Stimulated activated CD8-positive, alpha-beta memory T cell treated with anti-CD3 and anti-CD28 coated beads, Interleukin-12 subunit alpha, Interleukin-12 subunit beta, amount 100 ng/mL, for 24 hours (primary cell): Measurements from ENCODE around the gene APOB.

Source experiments
- DNase-seq: peaks from one replicate; pipeline ENCODE4 v3.0.0-alpha.2; 2020; ENCODE audit errors: extremely low read depth

APOB gene

GRCh38 chr2:21005700-21006422, 38.0 kb downstream of the APOB start:
- no peak for DNase-seq

GRCh38 chr2:21005111-21005699, 38.7 kb downstream of the APOB start:
- DNase-seq, result no peak

GRCh38 chr2:21004181-21004572, 39.7 kb downstream of the APOB start:
- no peak for DNase-seq

DNA sequence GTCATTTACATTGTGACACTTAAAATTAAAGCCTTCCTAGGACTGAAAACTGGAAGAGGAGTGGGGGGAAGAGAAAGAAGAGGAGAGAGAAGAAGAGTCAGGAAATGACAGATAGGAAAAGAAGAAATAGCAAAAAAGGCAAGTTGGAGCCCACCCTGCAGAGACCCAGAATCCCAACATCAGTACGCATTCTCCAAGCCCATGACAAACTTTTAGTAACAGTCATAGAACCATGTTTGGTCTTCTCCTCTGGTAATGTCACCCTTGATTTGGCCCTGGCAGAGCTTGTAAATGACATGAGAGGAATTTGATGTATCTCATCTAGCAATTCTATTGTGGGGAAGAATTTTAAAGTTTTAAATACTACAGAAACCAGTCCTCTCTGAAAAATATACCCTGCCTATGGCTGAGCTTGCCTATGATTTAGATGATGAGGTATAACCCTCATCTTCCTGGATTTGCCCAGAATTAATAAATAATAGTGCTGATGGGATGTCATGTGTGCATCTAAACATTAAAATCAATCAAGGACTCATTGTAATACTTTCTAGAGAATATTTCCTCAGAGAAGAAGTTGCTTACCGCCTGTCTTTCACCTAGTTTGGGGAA, 40.2 kb downstream of the APOB start:
- no peak for DNase-seq

DNA sequence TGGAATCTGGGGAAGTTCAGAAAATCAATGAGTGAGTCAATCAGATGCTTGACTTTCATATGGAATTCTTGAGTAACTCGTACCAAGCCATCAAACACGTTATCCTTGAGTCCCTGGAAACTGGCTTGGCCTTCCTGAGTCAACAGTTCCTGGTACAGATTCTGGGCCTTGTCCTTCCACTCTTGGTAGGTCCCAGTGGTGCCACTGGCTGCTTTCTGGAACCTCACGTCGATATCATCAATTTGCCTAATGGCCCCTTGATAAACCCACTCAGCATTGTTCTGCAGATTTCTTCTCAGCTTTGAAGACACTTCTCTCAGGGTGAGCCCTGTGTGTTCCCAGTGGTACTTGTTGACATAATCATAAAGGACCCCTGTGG, 41.1 kb downstream of the APOB start:
- DNase-seq, result no peak

- no peak for DNase-seq
Observed at GRCh38 chr2:21001988-21002813, 41.7 kb downstream of the APOB start.

- no peak for DNase-seq
Observed at GRCh38 chr2:21001225-21001946, 42.5 kb downstream of the APOB start.

- no peak for DNase-seq
Observed at GRCh38 chr2:20999906-21000645, 43.8 kb downstream of the APOB start.

DNA sequence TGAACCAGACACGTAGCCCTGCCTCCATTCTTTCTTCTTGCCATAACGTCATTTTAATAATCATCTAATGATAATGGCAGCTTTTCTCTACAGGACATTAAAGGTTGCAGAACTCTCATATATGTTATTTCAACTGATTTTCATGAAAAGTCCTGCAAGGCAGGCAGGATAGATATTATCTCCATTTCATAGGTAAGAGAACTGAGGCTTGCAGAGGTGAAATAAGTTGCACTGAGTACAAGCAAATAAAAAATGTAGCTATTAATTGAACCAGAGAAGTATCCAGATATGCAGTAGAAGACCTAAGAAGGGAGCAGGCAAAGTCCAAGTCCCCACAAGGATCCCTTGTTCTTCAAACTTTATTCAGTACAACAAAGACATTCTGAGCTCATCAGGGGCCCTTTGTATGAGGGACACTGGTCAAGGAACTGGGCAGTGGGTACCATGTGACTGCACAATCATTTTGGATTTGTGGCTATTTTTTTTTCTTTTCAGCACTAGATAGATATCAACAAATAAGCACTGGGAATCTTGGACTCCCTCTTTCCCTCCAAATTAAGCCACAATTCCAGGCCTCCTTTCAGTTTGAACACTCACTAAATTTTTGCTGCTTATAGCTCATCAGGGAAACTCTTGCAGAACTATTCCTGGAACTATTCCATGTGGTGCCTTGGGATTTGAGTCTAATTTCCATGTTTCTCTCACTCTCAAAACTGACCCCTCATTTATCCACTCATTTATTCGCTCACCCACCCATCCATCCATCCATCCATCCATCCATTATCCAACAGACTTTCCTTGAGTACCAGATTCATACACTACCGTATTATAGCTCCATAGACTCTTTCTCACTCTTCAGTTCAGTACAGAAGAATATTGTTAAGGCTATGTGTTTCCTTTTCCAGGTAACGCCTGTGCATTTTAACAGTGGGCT, 44.6 kb downstream of the APOB start:
- DNase-seq, result no peak

GRCh38 chr2:20997953-20998722, 45.7 kb downstream of the APOB start:
- DNase-seq, result no peak

DNA sequence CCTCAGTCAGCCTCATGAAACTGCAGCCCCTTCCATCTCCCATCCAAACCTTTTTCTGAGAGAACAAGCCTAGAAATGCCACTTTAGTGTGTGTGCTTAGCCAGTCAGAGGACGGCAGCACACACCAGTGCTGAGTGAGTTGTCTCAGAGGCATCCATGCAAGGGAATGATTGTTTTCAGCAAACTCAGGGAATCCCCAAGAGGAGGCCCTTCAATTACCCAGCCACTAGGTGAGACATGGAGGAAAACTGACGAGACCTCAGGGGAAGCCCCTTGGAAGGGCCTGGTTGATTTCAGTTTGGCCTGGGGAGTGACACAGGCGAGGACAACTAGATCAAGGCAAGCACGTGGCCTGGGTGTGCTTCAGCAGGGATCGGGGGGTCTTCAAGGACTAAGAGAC, 49.7 kb downstream of the APOB start:
- DNase-seq, result no peak

DNA sequence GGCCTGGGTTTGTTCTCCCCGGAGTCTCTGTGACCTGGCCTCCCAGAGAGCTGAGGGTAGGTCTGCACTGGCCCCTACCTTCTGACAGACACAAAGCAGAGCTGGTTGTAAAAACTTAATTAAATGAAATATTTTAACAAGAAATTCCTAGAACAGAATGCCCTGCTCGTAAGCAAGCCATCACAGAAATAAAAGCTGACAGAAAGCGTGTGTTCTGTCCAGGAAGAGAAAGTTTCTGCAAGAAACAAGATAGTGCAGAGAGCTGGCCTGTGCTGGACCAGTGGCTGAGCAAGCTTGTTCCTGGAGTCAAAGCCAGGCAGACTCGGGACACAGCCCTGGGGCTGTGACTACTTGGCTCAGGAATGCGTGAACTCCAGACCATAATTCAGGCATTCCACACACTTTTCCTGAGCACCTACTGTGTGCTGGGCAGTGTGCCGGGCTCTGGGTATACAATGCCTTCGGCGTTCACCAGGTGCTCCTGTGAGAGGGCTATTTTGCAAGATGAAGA, 51.6 kb downstream of the APOB start:
- DNase-seq, result no peak

- DNase-seq, result no peak
Observed at GRCh38 chr2:20990442-20991430, 53.1 kb downstream of the APOB start.

- DNase-seq, result no peak
Observed at GRCh38 chr2:20989404-20989803, 54.5 kb downstream of the APOB start.

- DNase-seq, result no peak
Observed at GRCh38 chr2:20988905-20989304, 55.0 kb downstream of the APOB start.

DNA sequence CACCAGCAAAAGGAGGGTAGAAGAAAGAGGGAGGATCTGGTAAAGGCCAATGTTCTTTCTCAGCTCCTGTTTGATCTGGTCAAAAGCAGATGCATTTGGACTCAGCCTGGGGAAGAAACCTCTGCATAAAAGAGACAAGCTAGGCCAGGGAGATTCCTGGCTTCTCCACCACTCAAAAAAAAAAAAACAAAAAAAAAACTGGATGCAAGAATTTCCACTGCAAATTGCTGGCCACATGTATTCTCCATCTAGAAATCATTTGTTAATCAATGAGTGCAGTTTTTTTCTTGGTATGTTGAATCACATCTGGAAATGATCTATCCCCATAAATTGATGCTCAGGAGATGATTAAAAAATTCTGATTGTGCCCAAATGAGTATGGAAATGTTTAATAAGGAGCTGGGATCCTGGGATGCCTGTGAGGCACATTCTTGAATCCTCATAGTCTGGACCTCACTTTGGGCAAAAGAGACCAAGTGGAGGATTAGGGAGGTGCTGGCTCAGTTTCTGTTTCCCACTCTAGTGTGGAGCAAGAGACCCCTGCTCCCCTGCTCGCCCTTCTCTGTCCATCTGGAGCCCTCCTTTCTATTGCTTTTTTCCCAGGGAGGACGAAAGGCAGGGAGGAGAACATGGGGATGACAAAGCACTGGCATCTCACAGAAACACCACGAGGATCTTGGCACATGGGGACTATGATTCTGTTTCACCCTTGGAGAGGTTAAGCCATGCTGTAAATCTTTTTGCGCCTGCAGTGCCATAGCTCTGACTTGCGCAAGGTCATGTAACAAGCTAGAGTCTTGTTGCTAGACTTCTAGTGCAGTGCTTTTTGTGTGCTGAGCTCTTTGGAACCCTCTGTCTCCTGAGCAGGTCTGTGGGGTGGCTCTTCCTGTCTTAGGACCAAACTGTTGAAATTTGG, 57.6 kb downstream of the APOB start:
- no peak for DNase-seq

- DNase-seq, result no peak
Observed at GRCh38 chr2:20985062-20985461, 58.8 kb downstream of the APOB start.
